CD4-positive, alpha-beta T cell treated with Interleukin-4 for 4 hours (primary cell): ENCODE measurements around the gene CT47A7.
"Not testable (repeated sequence)": the region's sequence is repeated elsewhere in the genome, so short reads cannot be mapped to it uniquely, and the experiment has no call there.

ENCODE experiments used
- DNase-seq: peaks from one replicate; pipeline ENCODE4 v3.0.0-alpha.2; 2020

The CT47A7 gene

GRCh38 chrX:120956500-120956899 is at the start of gene CT47A7:
Gene CT47A7 (minus strand): TSS chrX:120956600. CDS start chrX:120956345, 255 bp downstream.
- not testable (repeated sequence) for DNase-seq

- no peak for DNase-seq
Measured at GRCh38 chrX:121000589-121000988, 44.2 kb upstream of the CT47A7 start.

- DNase-seq, result no peak
Measured at GRCh38 chrX:120999413-120999812, 43.0 kb upstream of the CT47A7 start.

GRCh38 chrX:120985660-120986059 is 29.3 kb upstream of the CT47A7 start, which contains the start of gene CT47A1:
Gene CT47A1 (minus strand): TSS chrX:120985760. CDS start chrX:120985529, 231 bp downstream.
- DNase-seq, result not testable (repeated sequence)
